SH-SY5Y (cell line): Measurements from ENCODE around the gene TMEM178B.

Experiments used
- GATA2 ChIP-seq: IDR thresholded peaks from 2 replicates; pipeline ENCODE4 v1.6.1; 2011; ENCODE audit warnings: mild to moderate bottlenecking, low read depth, low read length
- GATA3 ChIP-seq: IDR thresholded peaks from 2 replicates; pipeline ENCODE4 v1.6.1; 2011; ENCODE audit warnings: low read depth, mild to moderate bottlenecking, low read length, moderate library complexity

GRCh38 chr7:141251180-141251579, 177.3 kb downstream of the TMEM178B start:
- TF ChIP-seq GATA3, result no peak
- no peak for TF ChIP-seq GATA2
